Activated T-cell treated with anti-CD3 and anti-CD28 coated beads, Interleukin-2, amount 50 U/mL, for 24 hours (primary cell): ENCODE results near the gene DYNLL2.
A peak's percentile ranks its signal among the peaks of the same experiment; 100 is the strongest.
"Not testable (repeated sequence)": the region's sequence is repeated elsewhere in the genome, so short reads cannot be mapped to it uniquely, and the experiment has no call there.

Source experiments
- DNase-seq: peaks from one replicate; pipeline ENCODE4 v3.0.0-alpha.2; 2020
- H3K27ac Mint-ChIP-seq: 2 replicates; pipeline ENCODE4 v1.8.0; 2020; ENCODE audit warnings: mild to moderate bottlenecking, mixed read lengths
- H3K27me3 Mint-ChIP-seq: 2 replicates; pipeline ENCODE4 v1.8.0; 2020; ENCODE audit warnings: mixed read lengths
- H3K36me3 Mint-ChIP-seq: 2 replicates; pipeline ENCODE4 v1.8.0; 2020; ENCODE audit warnings: low read depth, mixed read lengths
- H3K4me1 Mint-ChIP-seq: 2 replicates; pipeline ENCODE4 v1.8.0; 2020; ENCODE audit warnings: low read depth, mixed read lengths
- H3K4me3 Mint-ChIP-seq: 2 replicates; pipeline ENCODE4 v1.8.0; 2020; ENCODE audit warnings: mild to moderate bottlenecking, moderate library complexity, mixed read lengths
- H3K9me3 Mint-ChIP-seq: 2 replicates; pipeline ENCODE4 v1.8.0; 2020; ENCODE audit warnings: mixed read lengths

The DYNLL2 gene

GRCh38 chr17:58082870-58083490 is at the start of gene DYNLL2:
Gene DYNLL2 (plus strand): TSS chr17:58083419. CDS start chr17:58087091, 3,672 bp downstream.
- peak within 1 kb of the TSS; percentile 88 for H3K27ac Mint-ChIP-seq
- peaks cover 40% of the 10 kb centered on the region for H3K36me3 Mint-ChIP-seq
- H3K27me3 Mint-ChIP-seq, result no peaks in the 10 kb centered on the region
- H3K9me3 Mint-ChIP-seq, result no peaks in the 10 kb centered on the region
- peak; percentile 93 for DNase-seq
- H3K4me1 Mint-ChIP-seq, result peaks cover 39% of the 10 kb centered on the region
- peak within 1 kb of the TSS; percentile 90 for H3K4me3 Mint-ChIP-seq

GRCh38 chr17:58039975-58040374 is 43.2 kb upstream of the DYNLL2 start:
- no peak for DNase-seq
- no peak overlapping the region for H3K27ac Mint-ChIP-seq
- no peaks in the 10 kb centered on the region for H3K36me3 Mint-ChIP-seq

GRCh38 chr17:58040386-58040785 is 42.8 kb upstream of the DYNLL2 start:
- no peaks in the 10 kb centered on the region for H3K36me3 Mint-ChIP-seq
- H3K9me3 Mint-ChIP-seq, result no peaks in the 10 kb centered on the region
- H3K4me3 Mint-ChIP-seq, result no peak overlapping the region
- H3K27ac Mint-ChIP-seq, result no peak overlapping the region
- peaks cover 27% of the 10 kb centered on the region for H3K27me3 Mint-ChIP-seq
- H3K4me1 Mint-ChIP-seq, result no peaks in the 10 kb centered on the region
- DNase-seq, result no peak

More at GRCh38 chr17:58039975-58040374, 43.2 kb upstream of the DYNLL2 start:
- H3K27me3 Mint-ChIP-seq, result peaks cover 27% of the 10 kb centered on the region
- H3K4me3 Mint-ChIP-seq, result no peak overlapping the region
- H3K9me3 Mint-ChIP-seq, result no peaks in the 10 kb centered on the region
- no peaks in the 10 kb centered on the region for H3K4me1 Mint-ChIP-seq

- DNase-seq, result no peak
- Mint-ChIP-seq H3K36me3 (no peaks in the 10 kb centered on the region), H3K9me3 (no peaks in the 10 kb centered on the region), H3K27ac (no peak overlapping the region), H3K4me3 (no peak overlapping the region), H3K27me3 (peaks cover 27% of the 10 kb centered on the region), H3K4me1 (no peaks in the 10 kb centered on the region)
These were observed 42.1 kb upstream of the DYNLL2 start for GRCh38 chr17:58041161-58041560.

- no peak overlapping the region for H3K27ac Mint-ChIP-seq
These were observed 39.7 kb upstream of the DYNLL2 start for GRCh38 chr17:58043221-58044181.

GRCh38 chr17:58044256-58044655 is 39.0 kb upstream of the DYNLL2 start:
- H3K9me3 Mint-ChIP-seq, H3K27ac Mint-ChIP-seq, H3K4me3 Mint-ChIP-seq, DNase-seq, H3K4me1 Mint-ChIP-seq, H3K36me3 Mint-ChIP-seq: not testable (repeated sequence)
- peaks cover 27% of the 10 kb centered on the region for H3K27me3 Mint-ChIP-seq

More at GRCh38 chr17:58043221-58044181, 39.7 kb upstream of the DYNLL2 start:
- H3K36me3 Mint-ChIP-seq, result no peaks in the 10 kb centered on the region
- no peak for DNase-seq
- H3K4me1 Mint-ChIP-seq, result no peaks in the 10 kb centered on the region
- no peak overlapping the region for H3K4me3 Mint-ChIP-seq
- no peaks in the 10 kb centered on the region for H3K9me3 Mint-ChIP-seq
- H3K27me3 Mint-ChIP-seq, result peaks cover 27% of the 10 kb centered on the region

- Mint-ChIP-seq H3K27me3 (peaks cover 23% of the 10 kb centered on the region), H3K9me3 (no peaks in the 10 kb centered on the region), H3K4me3 (no peak overlapping the region), H3K36me3 (no peaks in the 10 kb centered on the region), H3K4me1 (no peaks in the 10 kb centered on the region), H3K27ac (no peak overlapping the region)
- no peak for DNase-seq
These were observed 36.8 kb upstream of the DYNLL2 start for GRCh38 chr17:58046239-58047094.

- Mint-ChIP-seq H3K27me3 (peaks cover 18% of the 10 kb centered on the region), H3K27ac (no peak overlapping the region), H3K4me1 (peaks cover 3% of the 10 kb centered on the region), H3K36me3 (no peaks in the 10 kb centered on the region), H3K4me3 (no peak overlapping the region), H3K9me3 (no peaks in the 10 kb centered on the region)
- no peak for DNase-seq
These were observed 35.7 kb upstream of the DYNLL2 start for GRCh38 chr17:58047376-58048150.

- H3K9me3 Mint-ChIP-seq, result no peaks in the 10 kb centered on the region
- DNase-seq, result no peak
- no peak overlapping the region for H3K4me3 Mint-ChIP-seq
- H3K36me3 Mint-ChIP-seq, result no peaks in the 10 kb centered on the region
- peaks cover under 1% of the 10 kb centered on the region for H3K27me3 Mint-ChIP-seq
- no peak overlapping the region for H3K27ac Mint-ChIP-seq
- H3K4me1 Mint-ChIP-seq, result peaks cover 14% of the 10 kb centered on the region
These were observed 33.7 kb upstream of the DYNLL2 start for GRCh38 chr17:58049533-58049932.

GRCh38 chr17:58050966-58051365 is 32.3 kb upstream of the DYNLL2 start:
- Mint-ChIP-seq H3K36me3 (no peaks in the 10 kb centered on the region), H3K4me3 (no peak overlapping the region), H3K27me3 (peaks cover 2% of the 10 kb centered on the region), H3K4me1 (peaks cover 14% of the 10 kb centered on the region), H3K9me3 (no peaks in the 10 kb centered on the region), H3K27ac (no peak overlapping the region)
- DNase-seq, result no peak

GRCh38 chr17:58051468-58051867 is 31.8 kb upstream of the DYNLL2 start:
- Mint-ChIP-seq H3K27ac (no peak overlapping the region), H3K36me3 (no peaks in the 10 kb centered on the region), H3K27me3 (peaks cover 2% of the 10 kb centered on the region), H3K4me1 (peaks cover 14% of the 10 kb centered on the region), H3K4me3 (no peak overlapping the region), H3K9me3 (no peaks in the 10 kb centered on the region)
- no peak for DNase-seq

GRCh38 chr17:58052407-58052806 is 30.8 kb upstream of the DYNLL2 start:
- peaks cover 2% of the 10 kb centered on the region for H3K27me3 Mint-ChIP-seq
- peaks cover 14% of the 10 kb centered on the region for H3K4me1 Mint-ChIP-seq
- no peaks in the 10 kb centered on the region for H3K9me3 Mint-ChIP-seq
- no peak overlapping the region for H3K27ac Mint-ChIP-seq
- no peak overlapping the region for H3K4me3 Mint-ChIP-seq
- no peaks in the 10 kb centered on the region for H3K36me3 Mint-ChIP-seq
- no peak for DNase-seq

GRCh38 chr17:58052945-58053715 is 30.1 kb upstream of the DYNLL2 start:
- H3K9me3 Mint-ChIP-seq, result no peaks in the 10 kb centered on the region
- peaks cover 2% of the 10 kb centered on the region for H3K27me3 Mint-ChIP-seq
- H3K36me3 Mint-ChIP-seq, result no peaks in the 10 kb centered on the region
- peak overlapping the region; percentile 4 for H3K27ac Mint-ChIP-seq
- H3K4me1 Mint-ChIP-seq, result peaks cover 14% of the 10 kb centered on the region
- H3K4me3 Mint-ChIP-seq, result no peak overlapping the region
- DNase-seq, result peak; percentile 32
